H1 (cell line): ENCODE results near the gene CEP83. TPM values are rescaled to one million over a fixed set of nuclear protein-coding genes. Genes with fewer than 3 reads are reported as not detected.

ENCODE experiments used
- CHD1 ChIP-seq: IDR thresholded peaks from 2 replicates; pipeline ENCODE4 v1.6.1; 2012; ENCODE audit warnings: low read depth, low read length, improper control_type of control experiment
- YY1 ChIP-seq: IDR thresholded peaks from 2 replicates; pipeline ENCODE4 v1.6.1; 2011; ENCODE audit warnings: low read depth, mild to moderate bottlenecking, low read length
- polyA plus RNA-seq, 7 experiments: library from polyadenylated mRNA; depleted of rRNA in 3 of 7; stranded (reverse) in 5 of 7; unstranded in 2 of 7; fragments of >200 nt in 5 of 7; fragments of 200-250 nt in 2 of 7; gene quantifications; 1 replicate in 5 of 7; 2 replicates in 1 of 7; 4 replicates in 1 of 7; pipeline versions ENCODE4 v1.2.1 to v1.2.3, GENCODE V29; 2011 to 2013; ENCODE audit warnings: missing spikeins in 2 of 7, mixed read lengths in 2 of 7
- total RNA-seq: library from RNA; stranded (reverse); fragmentation: NEBNext Ultra II Directional; extraction: Animal tissue kit (Norgen Biotek cat#: 25700); gene quantifications from 2 replicates; pipeline ENCODE4 v1.2.1, GENCODE V29; 2021

Gene CEP83
- total and polyA plus RNA-seq, 2 of the 8 experiments (the other 6 are each of a cell fraction or from before 2014, with no cell fraction given), result 6.0 to 25.8 TPM

- TF ChIP-seq YY1, result no peak
- TF ChIP-seq CHD1, result no peak
These were observed 82.1 kb downstream of the CEP83 start (continued) for GRCh38 chr12:94377599-94377998.
